Astrocyte (in vitro differentiated cells and primary cell): Measurements from ENCODE around the gene RGSL1. TPM values are rescaled to one million over a fixed set of nuclear protein-coding genes. Genes with fewer than 3 reads are reported as not detected.

ENCODE experiments used
- DNase-seq: peaks from one replicate; pipeline ENCODE4 v3.0.0-alpha.2; 2010; ENCODE audit warnings: low read depth
- FAIRE-seq: peaks from 2 replicates; lab custom pipeline; 2011; peaks lifted over from hg19 to GRCh38; lab: Jason Lieb, UNC
- H2AFZ ChIP-seq: 2 replicates; pipeline ENCODE4 v1.6.0; 2012; ENCODE audit warnings: low read depth, low read length, inconsistent platforms
- H3K27ac ChIP-seq: 2 replicates; pipeline ENCODE4 v1.5.1; 2011; ENCODE audit warnings: low read depth, low read length, inconsistent platforms
- H3K27me3 ChIP-seq: 2 replicates; pipeline ENCODE4 v1.6.0; 2011; ENCODE audit warnings: low read length, inconsistent platforms; ENCODE audit not compliant: insufficient read depth
- H3K36me3 ChIP-seq: 2 replicates; pipeline ENCODE4 v1.5.1; 2011; ENCODE audit warnings: low read length, inconsistent platforms; ENCODE audit not compliant: insufficient read depth
- H3K4me1 ChIP-seq: 2 replicates; pipeline ENCODE4 v1.5.1; 2011; ENCODE audit warnings: low read length, inconsistent platforms; ENCODE audit not compliant: insufficient read depth
- H3K4me2 ChIP-seq: 2 replicates; pipeline ENCODE4 v1.6.0; 2012; ENCODE audit warnings: low read length, inconsistent platforms
- H3K4me3 ChIP-seq: 2 replicates; pipeline ENCODE4 v1.5.1; 2011; ENCODE audit warnings: low read depth, mild to moderate bottlenecking, low read length, inconsistent platforms; ENCODE audit not compliant: insufficient read depth
- H3K79me2 ChIP-seq: 2 replicates; pipeline ENCODE4 v1.6.0; 2012; ENCODE audit warnings: mild to moderate bottlenecking, low read length, inconsistent platforms; ENCODE audit not compliant: insufficient read depth
- H3K9ac ChIP-seq: 2 replicates; pipeline ENCODE4 v1.6.0; 2012; ENCODE audit warnings: mild to moderate bottlenecking, low read length, inconsistent platforms
- H3K9me3 ChIP-seq: 2 replicates; pipeline ENCODE4 v1.5.1; 2012; ENCODE audit warnings: low read depth, mild to moderate bottlenecking, low read length, inconsistent platforms; ENCODE audit not compliant: insufficient read depth
- H4K20me1 ChIP-seq: 2 replicates; pipeline ENCODE4 v1.6.0; 2012; ENCODE audit warnings: low read length, inconsistent platforms; ENCODE audit not compliant: insufficient read depth
- H3K27ac Mint-ChIP-seq: one replicate; pipeline ENCODE4 v1.8.0; 2021; ENCODE audit warnings: mild to moderate bottlenecking, mixed read lengths; ENCODE audit not compliant: unreplicated experiment
- H3K27me3 Mint-ChIP-seq: one replicate; pipeline ENCODE4 v1.8.0; 2021; ENCODE audit warnings: low read depth, mixed read lengths; ENCODE audit not compliant: unreplicated experiment
- H3K36me3 Mint-ChIP-seq: one replicate; pipeline ENCODE4 v1.8.0; 2021; ENCODE audit warnings: low read depth, mixed read lengths; ENCODE audit not compliant: unreplicated experiment
- H3K4me1 Mint-ChIP-seq: one replicate; pipeline ENCODE4 v1.8.0; 2021; ENCODE audit warnings: low read depth, mixed read lengths; ENCODE audit not compliant: unreplicated experiment
- H3K4me3 Mint-ChIP-seq: one replicate; pipeline ENCODE4 v1.8.0; 2021; ENCODE audit warnings: mild to moderate bottlenecking, moderate library complexity, mixed read lengths; ENCODE audit not compliant: unreplicated experiment
- H3K9me3 Mint-ChIP-seq: one replicate; pipeline ENCODE4 v1.8.0; 2021; ENCODE audit warnings: mild to moderate bottlenecking, mixed read lengths; ENCODE audit not compliant: unreplicated experiment
- CTCF ChIP-seq: IDR thresholded peaks from 2 replicates; pipeline ENCODE4 v1.5.1; 2011; ENCODE audit warnings: low read depth, mild to moderate bottlenecking, inconsistent platforms, low read length, moderate library complexity; ENCODE audit not compliant: insufficient read depth
- EZH2 ChIP-seq: IDR thresholded peaks from 2 replicates; pipeline ENCODE4 v1.6.1; 2012; ENCODE audit warnings: mild to moderate bottlenecking, low read length, inconsistent platforms; ENCODE audit not compliant: insufficient read depth
- total RNA-seq: library from RNA; stranded (reverse); gene quantifications from 2 replicates; pipeline ENCODE4 v1.2.1, GENCODE V29; 2021

Gene RGSL1
- total RNA-seq, 1 donor from 2014 or later, result not detected

GRCh38 chr1:182476625-182477024 is 26.7 kb downstream of the RGSL1 start:
- Mint-ChIP-seq H3K27ac (no peak overlapping the region), H3K9me3 (peaks cover 3% of the 10 kb centered on the region), H3K4me3 (no peak overlapping the region), H3K4me1 (no peaks in the 10 kb centered on the region), H3K27me3 (peaks cover 5% of the 10 kb centered on the region), H3K36me3 (no peaks in the 10 kb centered on the region)
- Histone ChIP-seq H2AFZ (no peak overlapping the region), H3K4me1 (no peaks in the 10 kb centered on the region), H3K4me2 (no peak overlapping the region), H3K27me3 (no peaks in the 10 kb centered on the region), H3K27ac (no peak overlapping the region), H3K9ac (no peak overlapping the region), H3K36me3 (no peaks in the 10 kb centered on the region), H4K20me1 (no peaks in the 10 kb centered on the region), H3K4me3 (no peak overlapping the region), H3K9me3 (no peaks in the 10 kb centered on the region), H3K79me2 (no peaks in the 10 kb centered on the region)
- TF ChIP-seq EZH2, result no peak
- no peak for TF ChIP-seq CTCF
- no peak for FAIRE-seq
- no peak for DNase-seq

DNA sequence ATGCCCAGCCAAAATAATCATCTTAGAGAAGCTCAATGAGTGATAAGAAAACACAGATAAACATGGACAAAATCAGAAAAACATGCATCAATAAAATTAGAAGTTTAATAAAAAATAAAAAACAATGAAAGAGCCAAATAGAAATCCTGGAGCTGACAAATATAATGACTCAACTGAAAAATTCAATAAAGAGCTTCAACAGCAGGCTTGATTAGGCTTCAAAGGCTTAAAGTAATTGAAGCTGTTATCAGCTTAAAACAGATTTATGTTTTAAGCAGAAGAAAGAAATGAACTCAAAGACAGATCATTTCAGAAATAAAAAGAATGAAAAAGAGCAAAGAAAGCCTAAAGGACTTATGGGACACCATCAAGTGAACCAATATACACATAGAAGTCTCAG is 28.3 kb downstream of the RGSL1 start:
- Histone ChIP-seq H3K4me1 (no peaks in the 10 kb centered on the region), H3K9me3 (no peaks in the 10 kb centered on the region), H4K20me1 (no peaks in the 10 kb centered on the region), H3K4me3 (no peak overlapping the region), H3K4me2 (no peak overlapping the region), H3K9ac (no peak overlapping the region), H3K27me3 (no peaks in the 10 kb centered on the region), H3K27ac (no peak overlapping the region), H3K79me2 (no peaks in the 10 kb centered on the region), H3K36me3 (no peaks in the 10 kb centered on the region), H2AFZ (no peak overlapping the region)
- H3K27me3 Mint-ChIP-seq, result no peaks in the 10 kb centered on the region
- DNase-seq, result no peak
- H3K9me3 Mint-ChIP-seq, result peaks cover 3% of the 10 kb centered on the region
- no peak for FAIRE-seq
- TF ChIP-seq EZH2 (no peak), CTCF (no peak)
- no peaks in the 10 kb centered on the region for H3K36me3 Mint-ChIP-seq
- no peaks in the 10 kb centered on the region for H3K4me1 Mint-ChIP-seq
- H3K4me3 Mint-ChIP-seq, result no peak overlapping the region
- no peak overlapping the region for H3K27ac Mint-ChIP-seq

DNA sequence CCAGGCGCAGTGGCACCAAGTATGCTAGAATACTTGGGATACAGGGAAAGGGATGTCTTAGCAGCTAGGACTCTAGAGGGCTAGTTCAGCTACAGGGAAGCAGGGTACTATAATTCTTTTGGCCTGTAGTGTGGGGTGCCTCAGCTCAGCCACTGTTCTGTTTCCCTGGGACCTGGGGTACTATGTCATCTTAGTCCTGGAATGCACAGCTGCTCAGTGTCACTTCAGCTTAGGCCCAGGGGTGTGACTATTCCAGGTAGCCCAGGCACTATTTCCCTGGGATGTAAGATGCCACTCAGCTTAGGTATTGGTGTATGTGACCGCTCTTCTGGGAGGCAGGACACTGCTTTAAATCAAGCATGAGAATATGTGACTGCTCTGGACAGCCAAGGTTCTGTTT is 34.1 kb downstream of the RGSL1 start:
- Histone ChIP-seq H3K4me3 (no peak overlapping the region), H3K9me3 (no peaks in the 10 kb centered on the region), H3K27ac (no peak overlapping the region), H3K36me3 (no peaks in the 10 kb centered on the region), H4K20me1 (no peaks in the 10 kb centered on the region), H3K9ac (no peak overlapping the region), H2AFZ (no peak overlapping the region), H3K4me1 (no peaks in the 10 kb centered on the region), H3K27me3 (no peaks in the 10 kb centered on the region), H3K79me2 (no peaks in the 10 kb centered on the region), H3K4me2 (no peak overlapping the region)
- Mint-ChIP-seq H3K27ac (no peak overlapping the region), H3K36me3 (no peaks in the 10 kb centered on the region), H3K4me1 (no peaks in the 10 kb centered on the region), H3K27me3 (peaks cover 2% of the 10 kb centered on the region), H3K9me3 (no peaks in the 10 kb centered on the region), H3K4me3 (no peak overlapping the region)
- FAIRE-seq (no peak), DNase-seq (no peak)
- TF ChIP-seq EZH2, result no peak
- TF ChIP-seq CTCF, result no peak
